H1 (cell line): ENCODE data around the gene FRY. TPM values are rescaled to one million over a fixed set of nuclear protein-coding genes. Genes with fewer than 3 reads are reported as not detected.

ENCODE experiments used
- CTCF ChIA-PET: fragments of 300-600 bp; sonication (Branson Sonifier 250); formaldehyde crosslinking; loops from one replicate; lab custom pipeline; 2021; ENCODE audit not compliant: partially characterized antibody; lab: Charles Lee
- POLR2A ChIA-PET: fragments of 300-600 bp; sonication (Branson Sonifier 250); formaldehyde crosslinking; loops from one replicate; lab custom pipeline; 2021; ENCODE audit warnings: inconsistent platforms; ENCODE audit not compliant: partially characterized antibody; lab: Charles Lee
- DNase-seq, 2 experiments: peaks; one replicate each; pipeline versions ENCODE4 v3.0.0 to v3.0.0-alpha.2; 2010 to 2022; ENCODE audit warnings: low spot score in 2 of 2, low read depth in 1 of 2, mixed read lengths in 1 of 2
- FAIRE-seq: peaks from 2 replicates; lab custom pipeline; 2011; peaks lifted over from hg19 to GRCh38; lab: Jason Lieb, UNC
- H2AFZ ChIP-seq: 2 replicates; pipeline ENCODE4 v1.8.1; 2012; ENCODE audit warnings: low read length, inconsistent platforms
- H2AK5ac ChIP-seq: 2 replicates; pipeline ENCODE4 v1.6.1; 2013; ENCODE audit warnings: low read depth, low read length
- H2BK120ac ChIP-seq: replicated peaks from 2 replicates; pipeline ENCODE3; 2013; ENCODE audit warnings: low read depth, low read length, inconsistent platforms
- H2BK12ac ChIP-seq: 2 replicates; pipeline ENCODE4 v1.6.1; 2013; ENCODE audit warnings: low read depth, low read length
- H2BK15ac ChIP-seq: 2 replicates; pipeline ENCODE4 v1.6.1; 2013; ENCODE audit warnings: low read length
- H2BK20ac ChIP-seq: 2 replicates; pipeline ENCODE4 v1.6.1; 2013; ENCODE audit warnings: low read length
- H2BK5ac ChIP-seq: 2 replicates; pipeline ENCODE4 v1.6.1; 2013; ENCODE audit warnings: low read depth, low read length
- H3K14ac ChIP-seq: 2 replicates; pipeline ENCODE4 v1.6.1; 2013; ENCODE audit warnings: inconsistent platforms; ENCODE audit not compliant: insufficient read length
- H3K18ac ChIP-seq: 2 replicates; pipeline ENCODE4 v1.6.1; 2013; ENCODE audit warnings: low read length; ENCODE audit errors: extremely low read depth
- H3K23ac ChIP-seq: 2 replicates; pipeline ENCODE4 v1.6.1; 2013; ENCODE audit warnings: inconsistent platforms; ENCODE audit not compliant: insufficient read length
- H3K23me2 ChIP-seq: 2 replicates; pipeline ENCODE4 v1.6.1; 2013; ENCODE audit warnings: low read depth, low read length
- H3K27ac ChIP-seq: 2 replicates; pipeline ENCODE4 v1.6.1; 2011; ENCODE audit warnings: low read depth, low read length, inconsistent platforms
- H3K27me3 ChIP-seq, 4 experiments: replicated peaks in 1 of 4; 1 replicate in 1 of 4; 2 replicates in 3 of 4; pipeline versions ENCODE4 v1.6.1 to v1.8.1; 2011 to 2013; ENCODE audit warnings: low read length in 3 of 4, mild to moderate bottlenecking in 3 of 4, inconsistent platforms in 2 of 4, mixed read lengths in 2 of 4, moderate library complexity in 1 of 4; ENCODE audit not compliant: control insufficient read depth in 3 of 4, insufficient read depth in 3 of 4; ENCODE audit errors: extremely low read depth in 1 of 4
- H3K36me3 ChIP-seq, 4 experiments: 2 replicates each; pipeline versions ENCODE4 v1.6.1 to v1.8.1; 2011 to 2013; ENCODE audit warnings: mild to moderate bottlenecking in 4 of 4, low read length in 3 of 4, moderate library complexity in 2 of 4, control low read depth in 1 of 4, inconsistent platforms in 1 of 4; ENCODE audit not compliant: insufficient read depth in 4 of 4, control insufficient read depth in 2 of 4
- H3K4ac ChIP-seq: replicated peaks from 2 replicates; pipeline ENCODE3; 2013; ENCODE audit warnings: low read length, low read depth, mixed read lengths, inconsistent platforms; ENCODE audit not compliant: insufficient read length
- H3K4me1 ChIP-seq, 4 experiments: replicated peaks in 1 of 4; 1 replicate in 1 of 4; 2 replicates in 3 of 4; pipeline versions ENCODE4 v1.6.1 to v1.8.1; 2011 to 2013; ENCODE audit warnings: low read length in 3 of 4, inconsistent platforms in 2 of 4, mixed read lengths in 1 of 4; ENCODE audit not compliant: insufficient read depth in 4 of 4, control insufficient read depth in 3 of 4
- H3K4me2 ChIP-seq, 2 experiments: 2 replicates each; pipeline versions ENCODE4 v1.6.1 to v1.8.1; 2011 to 2013; ENCODE audit warnings: low read depth in 2 of 2, low read length in 2 of 2, control low read depth in 1 of 2, inconsistent platforms in 1 of 2, mild to moderate bottlenecking in 1 of 2; ENCODE audit not compliant: insufficient read depth in 1 of 2
- H3K4me3 ChIP-seq, 4 experiments: fragments of 200-600, 300-600 bp in 1 of 4; sonication (generic), shearing (Covaris generic), sonication (Bioruptor Twin) in 1 of 4; 2 replicates each; pipeline versions ENCODE4 v1.5.1 to v1.8.1; 2011 to 2016; ENCODE audit warnings: low read length in 4 of 4, low read depth in 3 of 4, control low read depth in 2 of 4, inconsistent platforms in 2 of 4, mild to moderate bottlenecking in 2 of 4, mixed read lengths in 1 of 4, moderate library complexity in 1 of 4; ENCODE audit not compliant: insufficient read depth in 2 of 4; ENCODE audit errors: extremely low read depth in 1 of 4
- H3K56ac ChIP-seq: replicated peaks from 2 replicates; pipeline ENCODE3; 2013; ENCODE audit warnings: low read depth, mild to moderate bottlenecking, mixed read lengths, low read length, inconsistent platforms; ENCODE audit not compliant: insufficient read length
- H3K79me1 ChIP-seq: 2 replicates; pipeline ENCODE4 v1.6.1; 2013; ENCODE audit warnings: low read depth, low read length, control low read depth
- H3K79me2 ChIP-seq, 2 experiments: 2 replicates each; pipeline versions ENCODE4 v1.6.1 to v1.8.1; 2012 to 2013; ENCODE audit warnings: low read length in 2 of 2, mild to moderate bottlenecking in 2 of 2, inconsistent platforms in 1 of 2; ENCODE audit not compliant: insufficient read depth in 2 of 2, control insufficient read depth in 1 of 2
- H3K9ac ChIP-seq, 4 experiments: replicated peaks in 1 of 4; 1 replicate in 1 of 4; 2 replicates in 3 of 4; pipeline versions ENCODE4 v1.6.1 to v1.8.1; 2011 to 2013; ENCODE audit warnings: low read depth in 3 of 4, low read length in 3 of 4, control low read depth in 2 of 4, mild to moderate bottlenecking in 2 of 4, moderate library complexity in 2 of 4, inconsistent platforms in 1 of 4; ENCODE audit errors: extremely low read depth in 1 of 4
- H3K9me3 ChIP-seq, 2 experiments: 2 replicates each; pipeline versions ENCODE4 v1.6.1 to v1.8.1; 2012 to 2013; ENCODE audit warnings: mild to moderate bottlenecking in 2 of 2, moderate library complexity in 2 of 2, control low read depth in 1 of 2, inconsistent platforms in 1 of 2, low read depth in 1 of 2, low read length in 1 of 2, mixed read lengths in 1 of 2; ENCODE audit not compliant: insufficient read depth in 2 of 2
- H4K20me1 ChIP-seq, 2 experiments: replicated peaks in 1 of 2; 2 replicates each; pipeline versions ENCODE3 to v1.8.1; 2011 to 2013; ENCODE audit warnings: inconsistent platforms in 2 of 2, low read length in 2 of 2, mild to moderate bottlenecking in 1 of 2; ENCODE audit not compliant: insufficient read depth in 2 of 2, control insufficient read depth in 1 of 2
- H4K5ac ChIP-seq: 2 replicates; pipeline ENCODE4 v1.6.1; 2013; ENCODE audit warnings: low read length, low read depth, mixed read lengths, inconsistent platforms; ENCODE audit not compliant: insufficient read length
- H4K8ac ChIP-seq: 2 replicates; pipeline ENCODE4 v1.8.0; 2013; ENCODE audit warnings: mild to moderate bottlenecking, moderate library complexity, low read length, inconsistent platforms; ENCODE audit not compliant: insufficient read depth; ENCODE audit errors: extremely low read depth
- H4K91ac ChIP-seq: replicated peaks from 2 replicates; pipeline ENCODE3; 2013; ENCODE audit warnings: low read length, mixed read lengths, inconsistent platforms; ENCODE audit not compliant: insufficient read length
- SIN3A ChIP-seq, 2 experiments: IDR thresholded peaks in 1 of 2; conservative IDR thresholded peaks in 1 of 2; 2 replicates each; pipeline ENCODE4 v1.6.1; 2011 to 2012; ENCODE audit warnings: low read length in 2 of 2, improper control_type of control experiment in 1 of 2, low read depth in 1 of 2, mild to moderate bottlenecking in 1 of 2
- SIRT6 ChIP-seq: IDR thresholded peaks from one replicate; pipeline ENCODE4 v1.7.1; 2012; ENCODE audit warnings: low read length, inconsistent platforms
- TEAD4 ChIP-seq: IDR thresholded peaks from 2 replicates; pipeline ENCODE4 v1.6.1; 2012; ENCODE audit warnings: low read depth, low read length, inconsistent platforms, mixed read lengths
- USF2 ChIP-seq: IDR thresholded peaks from 2 replicates; pipeline ENCODE4 v1.6.1; 2011; ENCODE audit warnings: low read length, improper control_type of control experiment
- whole genome bisulfite sequencing, 2 experiments: shearing (Covaris generic) in 1 of 2; methylation state at CpG; one replicate each; pipeline versions ENCODE4 v1.1.6 to v1.1.7; 2013 to 2015; ENCODE audit warnings: low lambda C conversion rate in 2 of 2, mixed read lengths in 2 of 2, inconsistent platforms in 1 of 2, low coverage in 1 of 2, missing lambda C conversion rate in 1 of 2; ENCODE audit not compliant: insufficient replicate concordance in 2 of 2, insufficient coverage in 1 of 2, insufficient read length in 1 of 2; ENCODE audit errors: extremely low coverage in 1 of 2, missing lambda C conversion rate in 1 of 2; 5-methylcytosine and 5-hydroxymethylcytosine counted together
- polyA plus RNA-seq, 7 experiments: library from polyadenylated mRNA; depleted of rRNA in 3 of 7; stranded (reverse) in 5 of 7; unstranded in 2 of 7; fragments of >200 nt in 5 of 7; fragments of 200-250 nt in 2 of 7; gene quantifications; 1 replicate in 5 of 7; 2 replicates in 1 of 7; 4 replicates in 1 of 7; pipeline versions ENCODE4 v1.2.1 to v1.2.3, GENCODE V29; 2011 to 2013; ENCODE audit warnings: missing spikeins in 2 of 7, mixed read lengths in 2 of 7
- total RNA-seq: library from RNA; stranded (reverse); fragmentation: NEBNext Ultra II Directional; extraction: Animal tissue kit (Norgen Biotek cat#: 25700); gene quantifications from 2 replicates; pipeline ENCODE4 v1.2.1, GENCODE V29; 2021

The FRY gene
- total and polyA plus RNA-seq, 2 of the 8 experiments (the other 6 are each of a cell fraction or from before 2014, with no cell fraction given): 4.3 to 9.2 TPM

GRCh38 chr13:32162395-32163005 is 130.9 kb downstream of the FRY start:
- no peaks in the 10 kb centered on the region for H3K27me3 ChIP-seq
- H4K20me1 ChIP-seq: no peaks in the 10 kb centered on the region
- no peak overlapping the region; the same call in 1 of the 2 replicates for H2BK15ac ChIP-seq
- no peak for TF ChIP-seq USF2
- no peak for TF ChIP-seq SIRT6
- no peak for TF ChIP-seq TEAD4
- TF ChIP-seq SIN3A (conservative IDR thresholded peaks at IDR 0.05 in 1 of 2, IDR thresholded peaks at IDR 0.05 in 1 of 2; ENCODE audit: low read depth in 1 of 2, low read length in 2 of 2): no peak
- no peaks in the 10 kb centered on the region for H3K79me2 ChIP-seq
- H4K5ac ChIP-seq: no peak overlapping the region
- no peak overlapping the region for H3K4me2 ChIP-seq
- no peak overlapping the region for H2BK20ac ChIP-seq
- no peak overlapping the region for H3K4ac ChIP-seq
- no peak overlapping the region for H2AFZ ChIP-seq
- no peak overlapping the region for H2BK12ac ChIP-seq
- no peak overlapping the region; the same call in 1 of the 2 replicates for H4K8ac ChIP-seq
- no peak overlapping the region for H3K23ac ChIP-seq
- peaks cover 0 to 2% (median 0%) of the 10 kb centered on the region in 4 experiments; a peak in 2 of 8 replicates for H3K36me3 ChIP-seq
- no peaks in the 10 kb centered on the region for H3K79me1 ChIP-seq
- no peak overlapping the region for H2AK5ac ChIP-seq
- no peak overlapping the region for H4K91ac ChIP-seq
- ChIA-PET POLR2A (no interaction called here), CTCF (interaction anchor here (1.1 to 1.4 kb wide), 2 partner anchors 15 to 92 kb away, joined by 3 read pairs; no protein-coding TSS in a partner anchor)
- no peak overlapping the region for H3K18ac ChIP-seq
- no peak overlapping the region for H3K56ac ChIP-seq
- no peak for FAIRE-seq
- H3K4me1 ChIP-seq: no peaks in the 10 kb centered on the region
- H3K14ac ChIP-seq: no peak overlapping the region
- no peak overlapping the region for H3K27ac ChIP-seq
- DNase-seq: no peak
- H3K4me3 ChIP-seq: no peak overlapping the region
- H2BK5ac ChIP-seq: no peak overlapping the region
- H3K9me3 ChIP-seq: no peaks in the 10 kb centered on the region
- 84% methylated on average over 5 of the region's 5 CpGs; no CpG with 5 or more reads in 1 of the 2 experiments for WGBS, 2 experiments
- no peak overlapping the region for H3K9ac ChIP-seq
- no peaks in the 10 kb centered on the region for H3K23me2 ChIP-seq
- H2BK120ac ChIP-seq: no peak overlapping the region
